Measurements from ENCODE around the gene FRMD5.

The FRMD5 gene

DNA sequence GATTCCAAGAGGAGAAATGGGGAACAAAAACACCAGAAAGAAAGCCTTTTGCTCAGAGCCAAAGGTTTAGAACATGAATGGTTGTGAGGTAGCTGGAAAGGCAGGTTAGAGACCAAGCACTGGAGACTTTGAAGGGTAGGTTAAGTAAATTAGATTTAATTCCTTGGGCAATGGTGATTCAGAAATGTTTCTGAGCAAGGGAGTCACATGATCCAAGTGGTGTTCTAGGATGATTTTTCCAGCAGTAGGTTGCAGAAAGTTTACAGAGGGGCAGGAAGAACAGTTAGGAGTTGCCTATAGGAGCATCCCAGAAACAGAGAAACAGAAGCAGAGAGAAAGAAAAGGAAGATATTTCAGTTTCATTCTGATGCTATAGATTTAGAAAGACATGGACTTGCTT is 228.4 kb downstream of the FRMD5 start:
- no peak for DNase-seq

DNA sequence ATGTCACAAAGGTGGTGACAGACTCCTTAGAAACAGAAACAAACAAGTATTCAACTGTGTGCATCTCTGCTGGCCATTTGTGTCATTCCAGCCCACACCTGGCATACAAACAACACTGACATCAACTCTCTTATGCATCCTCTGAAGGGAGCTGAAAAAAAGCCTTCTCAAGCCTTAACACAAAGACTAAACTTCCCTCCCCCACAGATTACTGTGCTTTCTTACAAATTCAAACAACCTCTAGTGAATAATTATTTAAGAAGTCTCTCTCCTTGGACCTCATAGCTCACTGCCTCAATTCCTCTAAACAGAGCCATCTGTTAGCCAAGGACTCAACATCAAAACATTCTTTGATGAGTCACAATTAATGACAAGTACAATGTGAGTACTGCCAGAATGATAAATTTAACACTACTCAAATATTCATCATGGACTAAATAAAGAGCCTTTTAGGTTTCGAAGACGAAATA is 236.2 kb downstream of the FRMD5 start:
- DNase-seq = no peak

DNA sequence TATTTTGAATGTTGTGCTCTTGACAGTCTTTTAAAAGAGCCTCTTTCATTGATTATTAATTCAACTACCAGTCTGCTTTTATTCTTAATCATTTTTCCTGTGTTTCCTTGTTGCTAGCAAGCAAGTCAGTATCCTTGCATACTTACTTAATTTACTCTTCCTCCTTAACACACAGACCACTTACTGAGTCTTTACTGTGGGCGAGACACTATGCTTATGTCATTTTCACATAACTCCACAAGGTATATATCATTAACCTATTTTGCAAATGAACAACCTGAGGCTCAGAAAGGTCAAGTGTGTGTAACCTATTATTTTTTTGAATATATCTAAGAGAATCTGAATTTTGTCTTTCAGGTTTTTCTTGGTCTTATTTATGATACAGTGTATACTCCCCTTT is 237.3 kb downstream of the FRMD5 start:
- DNase-seq = no peak

DNA sequence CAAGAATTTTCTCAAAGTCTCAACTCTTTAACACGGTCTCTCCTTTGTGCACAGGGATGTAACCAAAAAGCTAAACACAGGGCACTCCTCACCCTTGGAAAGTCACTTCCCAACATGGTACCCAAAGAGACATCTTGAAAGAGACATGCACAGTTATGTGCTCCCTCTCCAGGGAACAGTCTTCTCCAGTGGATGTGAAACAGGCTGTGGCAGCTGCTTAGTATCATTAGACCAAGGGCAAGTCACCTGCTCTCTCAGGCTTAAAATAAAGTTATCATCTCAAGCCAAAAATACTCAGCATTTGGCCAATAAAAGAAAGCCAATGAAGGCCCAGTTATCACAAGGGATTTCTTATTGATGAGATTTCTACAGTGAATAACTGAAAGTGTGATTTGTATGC is 239.9 kb downstream of the FRMD5 start:
- no peak for DNase-seq

DNA sequence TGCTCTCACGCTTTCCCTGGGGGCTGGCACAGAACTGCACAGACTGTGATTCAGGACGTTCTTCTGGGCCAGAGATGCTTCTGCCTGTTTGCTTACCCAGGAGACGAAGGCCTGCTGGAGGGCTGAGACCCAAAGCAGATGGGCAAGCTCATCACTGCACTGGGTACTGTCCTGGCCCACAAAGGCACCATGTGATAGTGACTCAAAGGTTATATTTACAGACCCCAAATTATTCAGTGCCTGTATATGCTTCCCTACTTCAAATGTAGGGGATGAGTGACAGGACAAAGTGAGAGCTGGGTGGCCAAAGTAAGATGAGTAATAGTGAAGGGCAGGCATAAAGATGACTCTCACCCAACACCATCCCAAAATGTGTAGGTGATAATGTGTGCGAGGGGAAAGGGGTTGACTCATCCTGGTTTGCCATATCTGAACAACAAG is 240.9 kb downstream of the FRMD5 start:
- DNase-seq = no peak

DNA sequence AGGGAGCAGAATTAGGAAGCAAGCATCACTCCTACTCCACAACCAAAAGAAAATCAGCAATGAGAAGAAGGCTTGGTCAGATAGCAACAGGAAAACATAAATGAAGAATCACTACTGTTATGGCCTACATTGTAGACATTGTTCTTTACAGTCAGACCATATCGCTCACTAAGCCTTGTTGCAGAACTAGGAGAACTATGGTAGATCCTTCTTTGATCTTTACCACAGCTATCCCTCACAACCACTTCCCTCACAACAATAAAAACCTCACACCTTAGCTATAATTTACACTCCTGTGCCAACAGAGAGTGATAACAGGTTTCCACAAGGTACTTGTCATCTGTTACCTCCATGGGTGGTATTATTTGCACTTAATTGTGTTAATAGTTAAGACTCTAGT is 241.7 kb downstream of the FRMD5 start:
- no peak for DNase-seq

DNA sequence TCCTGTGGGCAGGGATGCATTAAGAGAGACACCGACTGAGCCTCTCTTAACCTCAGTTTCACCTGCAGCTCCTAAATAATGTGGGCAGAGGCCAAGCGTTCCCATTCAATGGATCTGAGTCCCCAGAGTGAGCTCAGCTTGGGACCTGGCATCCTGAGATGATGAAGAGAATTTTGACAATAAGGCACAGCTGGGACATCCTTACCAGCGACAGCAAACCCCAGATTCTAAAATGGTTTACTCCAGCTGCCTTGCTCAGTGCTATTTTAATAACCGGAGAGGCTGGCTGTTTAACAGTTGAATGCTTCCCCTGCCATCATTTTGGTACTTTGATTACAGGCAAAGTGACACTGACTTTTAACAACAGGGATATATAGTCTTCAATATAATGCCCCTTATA is 244.5 kb downstream of the FRMD5 start:
- DNase-seq = no peak

DNA sequence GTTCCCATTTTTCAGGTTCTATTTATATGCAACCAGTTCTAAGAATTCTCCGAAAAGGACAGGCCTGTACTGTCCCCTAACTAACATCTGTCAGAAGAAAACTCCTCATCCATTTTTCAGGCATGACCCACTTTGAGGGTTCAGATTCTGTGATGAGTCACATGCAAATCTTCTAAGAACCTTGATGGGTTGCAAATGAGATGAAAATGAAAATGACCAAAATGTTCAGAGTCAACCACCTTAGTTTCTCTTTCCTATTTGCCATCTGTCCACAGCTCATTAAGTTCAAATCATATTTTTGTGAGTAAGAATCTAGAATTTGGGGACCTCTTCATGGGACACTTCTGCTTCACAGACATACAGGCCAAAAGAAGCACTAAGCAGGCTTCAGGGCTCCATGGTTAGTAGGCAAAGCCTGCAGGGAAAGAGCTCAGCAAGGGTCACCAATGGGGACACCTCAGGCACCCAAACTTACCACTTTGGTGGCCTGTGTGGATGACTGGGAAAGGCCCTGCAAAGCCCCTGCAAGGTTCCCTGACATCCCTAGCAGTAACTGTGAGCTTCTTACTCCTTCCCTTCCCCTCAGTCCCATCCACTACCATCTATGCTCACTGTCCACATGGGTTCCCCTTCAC is 246.3 kb downstream of the FRMD5 start:
- no peak for DNase-seq

DNA sequence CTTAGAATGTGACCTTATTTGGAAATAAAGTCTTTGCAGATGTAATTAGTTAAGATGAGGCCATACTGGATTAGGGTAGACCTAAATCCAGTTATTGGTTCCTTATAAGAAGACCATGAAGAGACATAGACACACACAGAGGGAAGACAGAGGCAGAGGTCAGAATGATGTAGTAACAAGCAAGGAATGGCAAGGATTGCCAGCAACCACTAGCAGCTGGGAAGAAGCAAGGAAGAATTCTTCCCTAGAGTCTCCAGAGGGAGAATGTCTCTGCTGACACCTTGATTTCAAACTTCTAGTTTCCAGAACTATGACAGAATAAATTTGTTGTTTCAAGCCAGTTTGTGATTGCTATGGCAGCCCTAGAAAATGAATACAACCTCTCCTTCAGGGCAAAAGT is 251.6 kb downstream of the FRMD5 start:
- DNase-seq = no peak

DNA sequence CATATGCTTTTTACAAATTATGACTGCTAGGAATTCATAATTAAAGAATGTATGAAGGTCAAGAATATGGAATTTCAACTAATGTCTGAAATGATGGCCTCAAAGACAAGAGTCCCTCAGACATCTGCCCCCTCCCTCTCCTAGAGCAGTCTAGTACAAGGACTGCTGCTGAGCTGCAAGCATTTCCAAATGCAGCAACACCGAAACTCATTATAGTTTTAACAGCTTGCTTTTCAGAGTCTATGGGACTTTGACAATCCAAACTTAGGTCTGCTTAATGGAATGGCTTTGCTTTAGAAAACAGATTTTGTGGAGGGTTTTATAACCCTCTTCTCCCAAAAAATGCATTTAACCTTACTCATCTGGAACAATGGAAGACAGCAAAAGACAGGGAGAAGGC is 252.9 kb downstream of the FRMD5 start:
- no peak for DNase-seq

DNA sequence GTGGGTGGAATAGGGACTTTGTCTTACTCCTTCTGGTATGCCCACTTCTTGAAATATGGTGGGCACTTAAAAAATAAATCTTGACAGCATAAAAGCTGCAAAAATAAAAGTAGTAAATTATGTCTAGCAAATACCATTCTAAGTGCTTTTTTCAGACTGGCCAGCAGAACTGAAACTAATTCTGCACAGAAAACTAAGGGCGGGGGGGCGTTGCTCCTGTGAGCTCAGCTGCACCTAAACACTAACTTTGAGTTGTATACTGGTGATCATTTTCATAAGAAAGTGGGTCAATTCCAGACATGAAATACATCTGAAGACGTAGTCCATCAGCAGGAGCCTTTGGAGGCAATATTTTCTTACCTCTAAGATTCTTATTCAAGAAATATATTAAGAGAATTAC is 253.5 kb downstream of the FRMD5 start:
- no peak for DNase-seq

DNA sequence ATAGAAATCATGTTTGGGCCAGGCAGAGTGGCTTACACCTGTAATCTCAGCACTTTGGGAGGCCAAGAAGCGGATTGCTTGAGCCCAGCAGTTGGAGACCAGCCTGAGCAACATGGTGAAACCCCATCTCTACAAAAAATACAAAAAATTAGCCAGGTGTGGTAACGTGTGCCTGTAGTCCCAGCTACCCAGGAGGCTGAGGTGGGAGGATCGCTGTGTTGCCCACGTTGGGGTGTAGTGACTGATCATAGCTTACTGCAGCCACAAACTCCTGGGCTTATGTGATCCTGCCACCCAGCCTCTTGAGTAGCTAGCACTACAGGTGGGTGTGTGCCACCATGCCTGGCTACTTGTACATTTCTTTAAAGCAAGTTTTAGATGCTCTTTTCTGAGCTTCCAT is 254.0 kb downstream of the FRMD5 start:
- DNase-seq = no peak

DNA sequence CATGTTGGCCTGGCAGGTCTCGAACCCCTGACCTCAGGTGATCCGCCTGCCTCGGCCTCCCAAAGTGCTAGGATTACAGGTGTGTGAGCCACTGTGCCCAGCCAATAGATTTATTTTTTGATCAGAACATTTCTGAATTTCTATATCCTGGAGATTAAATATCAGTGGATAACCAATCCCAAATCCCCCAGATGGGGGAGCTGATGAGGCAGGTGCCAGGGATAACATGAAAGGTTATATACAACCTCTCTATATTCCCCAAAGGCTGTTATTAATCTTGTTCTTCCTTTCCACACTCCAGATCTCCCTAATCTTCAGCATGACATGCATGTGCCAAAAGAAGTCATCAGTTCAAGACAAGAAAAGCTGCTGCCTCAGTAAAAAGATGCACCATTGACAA is 256.0 kb downstream of the FRMD5 start:
- no peak for DNase-seq

DNA sequence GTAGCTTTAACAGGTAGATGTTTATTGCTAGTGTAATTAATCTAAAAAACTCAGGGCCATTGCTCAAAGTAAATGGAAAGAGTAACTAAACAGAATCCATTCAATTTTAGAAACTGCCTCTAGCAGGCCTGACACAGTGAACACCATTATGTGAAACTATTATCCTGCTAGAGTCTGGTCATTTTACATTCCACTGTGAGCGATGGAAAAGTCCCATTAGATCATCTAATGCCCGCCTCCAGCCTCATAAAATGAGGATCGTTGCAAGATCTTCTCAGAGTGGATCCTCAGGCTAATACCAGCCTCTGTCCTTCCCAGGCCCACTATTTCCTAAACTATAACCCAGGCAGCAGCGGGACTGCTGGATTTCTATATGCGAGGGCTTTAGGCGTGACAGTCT is 260.6 kb downstream of the FRMD5 start:
- DNase-seq = no peak

DNA sequence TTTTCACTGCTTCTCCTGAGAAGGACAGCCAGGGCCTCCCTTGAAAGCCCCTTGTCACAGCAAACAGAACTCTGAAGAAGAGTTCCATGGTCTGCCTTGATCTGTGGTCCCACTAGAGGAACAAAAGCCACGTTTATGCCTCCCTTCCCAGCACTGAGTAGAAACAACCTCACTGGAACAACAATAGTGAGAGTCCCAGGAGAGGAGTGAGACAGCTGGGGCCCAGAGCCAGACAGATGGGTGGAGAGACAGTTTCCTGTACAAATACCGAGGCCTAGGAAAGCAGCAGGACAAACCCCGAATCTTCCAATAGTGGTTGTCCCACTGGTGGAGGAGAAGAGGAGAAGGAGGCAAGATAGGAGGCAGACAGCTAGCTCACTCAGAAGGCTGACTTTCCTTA is 262.2 kb downstream of the FRMD5 start:
- DNase-seq = no peak

DNA sequence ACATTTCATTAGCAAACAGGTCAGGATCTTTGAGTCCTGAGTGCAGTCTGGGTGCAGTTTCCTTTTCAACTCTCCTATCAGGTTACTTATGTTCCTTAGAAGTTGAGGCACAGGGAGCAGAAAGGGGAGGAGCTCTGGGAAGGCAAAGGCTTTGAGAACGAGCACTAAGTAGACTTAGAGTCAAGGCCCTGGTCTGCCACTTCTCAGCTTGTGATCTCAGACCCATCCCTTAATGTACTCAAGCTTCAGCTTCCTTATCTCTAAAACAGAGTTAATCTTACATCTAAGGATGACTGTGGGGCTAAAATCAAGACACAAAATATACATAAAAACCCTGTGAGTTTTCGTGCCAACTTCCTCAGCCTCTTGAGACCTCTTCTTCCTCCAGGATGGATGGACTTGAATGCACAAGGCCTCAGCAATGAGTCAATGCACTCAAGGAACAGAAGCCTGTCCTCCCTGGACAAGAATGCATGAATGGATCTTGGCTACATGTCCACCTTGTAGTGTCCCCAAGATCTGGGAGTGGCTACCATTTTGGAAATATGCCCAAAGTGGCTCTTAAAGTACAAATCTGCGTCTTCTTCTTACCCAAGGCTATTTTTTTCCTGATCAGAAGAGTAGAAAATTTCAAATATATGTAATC is 263.2 kb downstream of the FRMD5 start:
- DNase-seq = no peak

DNA sequence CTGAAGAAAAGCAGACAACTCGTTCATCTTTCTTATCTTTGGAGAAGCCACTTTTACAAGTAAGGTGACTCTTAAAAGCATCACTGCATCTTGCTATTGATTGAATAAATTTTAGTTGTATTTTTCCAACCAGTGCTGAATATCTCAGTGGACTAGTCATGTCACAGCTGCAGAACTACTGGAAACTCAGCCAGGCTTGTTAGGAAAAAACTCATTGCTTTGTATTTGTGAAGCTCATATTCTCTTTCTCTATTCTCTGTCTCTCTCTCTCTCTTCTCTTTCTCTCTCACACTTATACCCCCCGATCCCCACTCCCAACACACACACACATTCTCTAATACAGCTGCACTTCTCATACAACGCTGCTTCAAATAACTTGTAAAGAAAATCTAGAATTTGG is 264.0 kb downstream of the FRMD5 start:
- no peak for DNase-seq

DNA sequence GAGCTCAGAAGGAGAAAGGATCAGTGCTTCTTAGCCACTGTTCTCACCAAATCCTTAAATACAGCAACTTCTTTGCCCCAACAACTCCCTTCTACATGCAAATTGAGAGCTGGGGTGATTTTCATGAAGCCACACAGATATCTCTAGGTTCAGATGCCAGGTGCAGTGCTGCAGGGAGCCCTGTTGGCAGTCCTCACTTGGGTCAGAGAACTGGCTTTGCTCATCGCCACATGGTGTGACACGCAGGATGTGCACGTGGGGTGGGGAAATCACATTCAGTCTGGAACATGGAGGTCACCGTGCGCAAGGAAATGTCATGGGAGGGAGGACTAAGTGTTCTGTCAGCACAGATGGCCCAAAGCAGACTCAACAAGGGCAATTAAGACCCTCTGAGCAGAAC is 264.5 kb downstream of the FRMD5 start:
- DNase-seq = no peak

DNA sequence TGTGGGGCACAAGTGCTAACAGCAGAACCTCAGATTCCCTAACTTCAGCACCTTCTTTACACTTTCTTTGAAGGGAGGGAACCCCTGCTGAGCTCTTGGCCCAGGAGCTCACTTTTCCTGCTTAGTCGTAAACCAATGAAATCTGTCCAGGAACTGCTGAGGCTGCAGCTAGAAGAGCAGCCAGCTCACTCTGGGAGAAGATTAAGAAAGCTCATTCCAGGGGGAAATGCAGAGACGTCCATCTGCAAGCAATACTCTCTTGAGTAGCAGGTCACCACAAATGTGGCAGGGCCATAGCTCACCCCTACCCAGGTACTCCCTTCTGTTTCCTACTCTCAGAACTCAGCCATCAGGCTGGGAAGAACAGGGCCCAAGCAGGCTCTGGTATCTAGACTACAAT is 265.0 kb downstream of the FRMD5 start:
- DNase-seq = no peak

DNA sequence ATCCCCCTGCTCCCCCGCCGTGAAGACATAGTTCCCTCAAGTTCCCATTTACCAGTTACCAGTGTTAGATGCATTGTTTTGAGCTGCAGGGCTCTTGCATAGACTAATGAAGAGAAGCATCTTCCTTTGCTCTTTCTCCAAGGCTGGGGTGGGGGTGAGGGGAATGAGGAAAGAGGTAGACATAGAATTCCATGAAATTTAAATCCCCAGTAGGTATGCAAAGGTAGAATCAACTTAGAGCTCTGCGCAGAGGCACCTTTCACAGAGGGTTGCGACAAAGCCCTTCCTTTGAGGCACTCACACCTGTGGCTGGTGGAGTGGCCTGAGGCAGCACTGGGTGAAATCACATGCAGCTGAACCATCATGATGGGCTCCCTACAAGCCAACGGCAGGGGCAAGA is 266.9 kb downstream of the FRMD5 start:
- DNase-seq = no peak

DNA sequence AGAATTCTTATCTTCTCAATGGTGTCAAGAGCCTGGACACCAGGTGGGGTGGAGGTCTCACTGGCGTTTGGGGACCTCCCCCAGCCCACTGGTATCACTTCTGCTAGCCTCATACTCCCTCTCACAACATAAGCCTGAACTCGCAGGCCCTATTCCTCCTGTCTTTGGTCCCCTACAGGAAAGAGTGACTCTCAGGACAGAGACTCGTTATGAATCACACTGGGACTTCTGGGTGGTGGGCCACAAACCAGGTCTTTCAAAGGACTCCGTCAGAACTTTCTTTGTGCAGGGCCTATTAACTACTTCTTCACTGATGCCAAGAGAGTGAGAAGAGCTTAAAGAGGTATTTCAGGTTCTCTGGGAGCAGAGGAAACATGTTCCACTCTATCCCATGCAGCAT is 267.9 kb downstream of the FRMD5 start:
- DNase-seq = no peak

DNA sequence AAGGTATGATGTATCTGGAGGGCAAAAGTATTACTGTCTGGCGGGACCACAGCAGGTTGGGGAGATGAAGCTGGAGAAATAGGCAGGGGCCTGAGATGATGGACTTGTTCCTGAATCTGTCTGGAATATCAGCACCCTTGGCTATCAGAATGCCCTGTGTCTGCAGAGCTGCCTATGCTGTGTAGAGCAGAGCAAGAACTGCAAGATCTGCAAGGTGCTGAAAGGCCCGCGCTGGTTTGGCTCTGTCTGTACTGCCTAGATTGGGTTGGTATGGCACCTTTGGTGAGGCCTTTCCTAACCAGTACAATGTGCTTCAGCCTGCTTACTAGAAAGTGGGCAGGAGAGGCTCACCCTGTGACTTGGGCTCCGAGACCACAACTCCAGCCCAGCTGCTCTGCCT is 271.5 kb downstream of the FRMD5 start:
- no peak for DNase-seq

DNA sequence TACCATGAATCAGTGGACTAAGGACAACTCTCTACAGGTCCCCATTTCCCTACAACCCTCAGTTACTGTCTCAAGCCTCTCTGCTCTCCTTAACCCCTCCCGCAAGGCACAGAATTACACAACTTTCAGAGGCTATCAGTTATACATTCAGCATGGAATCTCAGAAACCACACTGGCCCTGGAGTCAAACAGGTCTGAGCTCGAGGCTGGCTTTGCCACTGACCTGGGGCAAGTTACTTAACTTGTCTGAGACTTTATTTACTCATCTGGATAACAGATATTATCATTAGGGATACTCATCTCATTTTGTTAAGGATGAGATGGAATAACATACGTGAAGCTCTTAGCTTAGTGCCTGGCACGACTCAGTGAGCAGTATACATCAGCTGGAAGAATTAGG is 273.1 kb downstream of the FRMD5 start:
- DNase-seq = no peak

DNA sequence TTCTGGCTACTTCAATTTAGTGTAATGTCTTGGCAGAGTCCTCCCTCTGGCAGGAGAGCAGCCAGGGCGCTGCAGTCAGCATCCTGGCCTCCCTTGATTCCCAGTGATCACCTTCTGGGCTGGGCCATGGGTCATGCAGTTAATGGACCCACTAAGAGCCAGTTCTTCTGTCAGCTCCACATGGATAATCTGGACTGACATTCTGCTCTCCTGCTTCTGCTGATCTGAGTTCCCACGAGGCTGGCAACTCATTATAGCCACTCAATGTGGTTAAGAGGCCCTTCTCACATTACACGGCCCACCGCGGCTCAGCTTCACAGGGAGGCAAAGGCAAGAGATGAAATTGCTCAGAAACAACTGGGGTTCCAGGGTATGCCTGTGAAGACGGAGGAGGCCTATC is 274.3 kb downstream of the FRMD5 start:
- DNase-seq = no peak

DNA sequence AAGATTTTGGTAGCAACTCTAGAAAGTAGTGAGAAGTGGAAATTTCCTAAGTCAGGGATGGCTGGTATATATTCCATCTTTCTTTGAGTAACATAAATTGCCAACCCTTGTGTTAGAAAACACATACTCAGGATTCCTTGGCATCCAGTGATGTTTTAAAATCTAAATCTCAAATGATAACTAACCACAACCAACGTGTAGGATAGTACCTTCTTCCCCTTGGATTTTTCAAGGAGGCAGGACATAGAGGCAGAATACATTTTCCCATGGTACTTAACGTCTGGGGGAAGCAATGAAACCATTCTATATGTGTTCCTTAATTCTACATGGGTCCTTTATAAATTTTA is 274.8 kb downstream of the FRMD5 start:
- DNase-seq = no peak

Data from central memory CD4-positive, alpha-beta T cell (primary cell).